ENCODE results near the gene PABPN1.

PABPN1 gene

GRCh38 chr14:23359167-23359626 is 37.9 kb downstream of the PABPN1 start:
- no peak for FAIRE-seq

DNA sequence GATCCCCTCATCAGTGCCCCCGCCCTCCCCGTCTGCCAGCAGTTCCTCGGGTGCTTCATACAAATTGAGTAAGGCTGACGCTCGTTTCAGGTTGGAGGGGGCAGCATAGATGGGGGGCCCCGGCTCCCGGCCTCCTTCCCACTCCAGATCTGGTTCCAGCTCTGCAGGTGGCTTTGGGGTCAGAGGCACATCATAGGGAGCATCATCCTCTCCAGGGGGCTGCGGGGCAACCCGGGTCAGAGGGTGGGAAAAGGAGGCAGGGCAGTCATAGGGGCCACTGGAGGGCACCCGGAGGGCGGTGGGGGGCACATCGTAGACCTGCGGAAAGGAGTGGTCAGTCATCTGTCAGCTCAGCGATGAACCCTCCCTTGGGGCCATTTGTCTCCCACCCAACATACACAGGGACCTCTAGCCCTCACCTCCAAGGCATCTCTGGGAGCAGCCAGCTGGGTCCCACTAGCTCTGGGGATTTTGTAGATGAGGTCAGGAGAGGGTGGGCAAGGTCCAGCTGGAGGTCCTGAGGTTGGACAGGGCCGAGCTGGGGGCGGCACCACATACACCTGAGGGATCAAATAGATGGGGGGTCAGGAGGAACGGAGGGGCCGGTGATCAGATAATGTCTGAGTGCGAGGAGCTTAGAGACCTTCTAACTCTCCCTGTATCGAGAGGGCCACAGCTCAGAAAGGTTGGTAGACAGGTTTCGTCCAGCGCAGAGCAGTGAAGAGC is 38.6 kb downstream of the PABPN1 start:
- FAIRE-seq = no peak

- FAIRE-seq = no peak
Measured at GRCh38 chr14:23360496-23360895, 39.2 kb downstream of the PABPN1 start.

DNA sequence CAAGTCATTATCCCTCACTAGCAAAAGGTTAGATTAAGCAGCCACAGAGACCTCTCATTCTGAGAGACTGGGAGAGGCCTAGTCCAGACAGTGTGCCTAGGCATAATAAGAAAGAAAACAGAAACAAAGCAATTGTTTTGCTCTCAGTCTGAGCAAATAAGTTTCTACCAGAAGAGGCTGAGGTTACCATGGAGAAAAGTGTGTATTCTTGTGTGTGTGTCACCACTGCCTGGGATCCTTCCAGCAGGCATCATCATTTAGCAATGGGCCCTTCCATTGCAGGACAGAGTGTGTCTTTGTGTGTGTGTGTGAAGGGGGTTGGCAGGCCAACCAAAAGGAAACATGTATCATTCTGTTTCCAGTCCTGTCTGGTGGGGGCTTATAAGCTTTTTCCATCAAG is 40.1 kb downstream of the PABPN1 start:
- FAIRE-seq = no peak

GRCh38 chr14:23361763-23362162 is 40.5 kb downstream of the PABPN1 start:
- FAIRE-seq = no peak

GRCh38 chr14:23362200-23362599 is 40.9 kb downstream of the PABPN1 start:
- no peak for FAIRE-seq

- no peak for FAIRE-seq
Measured at GRCh38 chr14:23364164-23365035, 43.1 kb downstream of the PABPN1 start.

GRCh38 chr14:23365036-23365731 is 43.9 kb downstream of the PABPN1 start, which contains the start of gene EFS:
EFS (minus strand) TSS chr14:23365172; CDS start chr14:23365025, 147 bp downstream.
- FAIRE-seq = no peak

- no peak for FAIRE-seq
Measured at GRCh38 chr14:23365732-23366425, 44.6 kb downstream of the PABPN1 start.

- no peak for FAIRE-seq
Measured at GRCh38 chr14:23366426-23366921, 45.2 kb downstream of the PABPN1 start.

DNA sequence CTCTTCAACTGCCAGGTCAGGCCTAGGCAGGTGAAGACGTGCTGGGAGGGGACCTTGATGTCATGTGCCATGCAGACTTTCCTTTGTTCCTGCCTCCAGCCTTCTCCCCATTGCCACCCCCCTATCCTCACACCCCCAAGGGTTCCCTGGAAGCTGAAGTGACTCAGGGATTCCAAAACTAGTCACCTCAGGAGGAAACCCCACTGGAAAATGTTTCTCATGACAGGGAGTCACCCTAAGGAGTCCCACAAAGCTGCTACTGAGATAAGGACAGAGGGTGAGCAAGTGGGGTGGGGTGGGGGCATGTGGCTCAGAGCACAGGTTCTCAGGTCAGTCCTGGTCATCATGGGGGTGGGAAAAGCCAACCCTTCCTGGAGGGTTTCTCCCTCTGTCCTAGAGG is 49.0 kb downstream of the PABPN1 start:
- no peak for FAIRE-seq

DNA sequence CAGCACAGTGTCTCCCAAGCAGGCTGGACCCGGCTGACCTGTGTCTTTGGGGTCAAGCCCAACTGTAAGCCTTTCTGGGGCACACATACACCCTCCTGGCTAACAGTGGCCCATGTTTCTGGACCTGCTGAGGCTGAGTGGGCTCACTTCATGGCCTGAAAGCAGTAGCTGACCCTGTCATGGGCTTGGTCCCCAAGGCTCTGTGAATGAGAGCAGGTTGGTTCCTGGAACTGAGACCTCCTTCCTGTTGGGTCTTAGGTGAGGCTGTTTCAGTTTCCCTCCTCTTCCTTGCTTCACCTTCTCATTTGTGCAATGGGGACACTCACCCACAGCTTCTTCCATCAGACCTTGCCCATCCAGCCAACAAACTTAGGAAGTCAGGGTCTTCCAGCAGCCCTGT is 50.6 kb downstream of the PABPN1 start:
- FAIRE-seq = no peak

DNA sequence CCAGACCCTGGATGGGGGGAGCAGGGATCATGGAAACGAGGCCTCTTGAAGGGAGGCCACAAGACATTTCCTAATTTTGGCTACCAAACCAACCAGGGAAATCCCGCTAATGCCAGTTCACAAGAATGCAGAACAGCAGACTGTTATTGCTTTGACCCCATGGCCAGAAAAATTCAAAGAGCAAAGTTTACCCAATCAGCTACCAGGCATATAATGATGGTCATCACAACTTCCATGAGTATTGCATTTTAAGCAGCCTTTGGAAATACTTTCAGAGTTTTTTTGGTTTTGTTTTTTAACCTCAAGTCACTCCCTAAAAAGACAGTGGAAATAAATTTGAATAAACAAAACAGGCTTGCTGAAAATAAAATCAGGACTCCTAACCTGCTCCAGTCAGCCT is 51.3 kb downstream of the PABPN1 start, which contains the start of gene IL25:
IL25 (plus strand) TSS at position 301 of the 400 bp plus-strand sequence.
- FAIRE-seq = no peak

DNA sequence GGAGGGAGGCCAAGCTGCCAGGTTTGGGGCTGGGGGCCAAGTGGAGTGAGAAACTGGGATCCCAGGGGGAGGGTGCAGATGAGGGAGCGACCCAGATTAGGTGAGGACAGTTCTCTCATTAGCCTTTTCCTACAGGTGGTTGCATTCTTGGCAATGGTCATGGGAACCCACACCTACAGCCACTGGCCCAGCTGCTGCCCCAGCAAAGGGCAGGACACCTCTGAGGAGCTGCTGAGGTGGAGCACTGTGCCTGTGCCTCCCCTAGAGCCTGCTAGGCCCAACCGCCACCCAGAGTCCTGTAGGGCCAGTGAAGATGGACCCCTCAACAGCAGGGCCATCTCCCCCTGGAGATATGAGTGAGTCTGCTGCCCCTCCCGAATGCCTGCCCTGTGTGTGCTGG is 51.8 kb downstream of the PABPN1 start:
- no peak for FAIRE-seq

All from G401.6 (cell line).